Measurements from ENCODE around the gene LAIR2. TPM values are rescaled to one million over a fixed set of nuclear protein-coding genes. Genes with fewer than 3 reads are reported as not detected.

Gene LAIR2
- not detected in 2 replicates for polyA plus RNA-seq (2011; rRNA removed)
- not detected in 2 replicates for polyA plus RNA-seq (2012; cell fraction: cytosol; rRNA removed)
- not detected in 2 replicates for polyA plus RNA-seq (2012; cell fraction: nucleus; rRNA removed)
- polyA plus RNA-seq (2017; fragmentation: RNase III; extraction: RNeasy Plus Mini Kit Qiagen cat#74134 plus additional on column Dnase treatment) = not detected in 3 replicates
- polyA minus RNA-seq (2011; rRNA and poly(A)+ RNA removed) = not detected in 2 replicates

DNA sequence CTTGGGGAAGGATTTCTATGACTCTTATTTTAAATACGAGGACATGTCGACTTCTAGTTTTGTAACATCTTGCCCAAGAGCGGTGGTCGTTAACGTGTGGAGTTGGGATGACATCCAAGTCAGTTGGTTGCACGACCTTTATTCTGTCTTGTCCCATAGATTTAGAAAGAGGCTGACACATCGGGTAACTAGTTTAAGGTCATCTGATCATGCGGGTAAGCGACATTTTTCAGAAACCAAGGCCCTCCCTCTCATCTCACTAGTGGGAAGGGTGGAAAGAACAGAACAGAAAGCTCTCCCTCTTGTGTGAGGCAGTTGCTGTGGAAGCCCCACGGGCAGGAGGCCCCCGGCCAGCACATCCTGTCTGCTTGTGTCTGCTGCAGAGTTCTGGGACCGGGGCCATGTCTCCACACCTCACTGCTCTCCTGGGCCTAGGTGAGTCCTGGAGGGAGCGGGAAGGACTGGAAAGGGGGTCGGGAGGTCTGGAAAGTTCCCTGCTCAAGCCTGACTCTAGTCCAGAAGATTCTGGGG lies at the start of gene LAIR2:
TSS of gene LAIR2 (plus strand) at position 314 of the 531 bp plus-strand sequence. CDS start at position 402, 88 bp downstream.
- FAIRE-seq = no peak
- Histone ChIP-seq H3K4me1 (no peaks in the 10 kb centered on the region), H3K4me3 (no peak within 1 kb of the TSS), H3K27ac (no peak within 1 kb of the TSS), H3K4me2 (no peak within 1 kb of the TSS), H3K9me3 (0 out of 3 replicates have a peak, but pooled peaks cover 3% of the 10 kb centered on the region)
- TF ChIP-seq CHD2 (IDR thresholded peaks at IDR 0.05; ENCODE audit: low read length, partially characterized antibody) (no peak), ZFP36 (IDR thresholded peaks at IDR 0.05; ENCODE audit: borderline replicate concordance, partially characterized antibody) (no peak), SMC3 (IDR thresholded peaks at IDR 0.05) (no peak), BCL3 (IDR thresholded peaks at IDR 0.05) (no peak), FOXS1 (CRISPR knock-in tag; IDR thresholded peaks at IDR 0.05) (no peak), EP300 (IDR thresholded peaks at IDR 0.05) (no peak), EHF (CRISPR knock-in tag; IDR thresholded peaks at IDR 0.05) (no peak), ESRRA (IDR thresholded peaks at IDR 0.05; ENCODE audit: borderline replicate concordance, low read length) (no peak), GATA3 (IDR thresholded peaks at IDR 0.05; ENCODE audit: borderline replicate concordance) (no peak), SREBF2 (IDR thresholded peaks at IDR 0.05) (no peak), PHF8 (IDR thresholded peaks at IDR 0.05; ENCODE audit: borderline replicate concordance, low read depth) (no peak), RAD21 (conservative IDR thresholded peaks at IDR 0.05 in 1 of 2, IDR thresholded peaks at IDR 0.05 in 1 of 2) (no peak), POLR2A (IDR thresholded peaks at IDR 0.05; ENCODE audit: low read length) (no peak), EHMT2 (IDR thresholded peaks at IDR 0.05; ENCODE audit: low read depth) (no peak)
- TF ChIP-seq, protein P1, sequence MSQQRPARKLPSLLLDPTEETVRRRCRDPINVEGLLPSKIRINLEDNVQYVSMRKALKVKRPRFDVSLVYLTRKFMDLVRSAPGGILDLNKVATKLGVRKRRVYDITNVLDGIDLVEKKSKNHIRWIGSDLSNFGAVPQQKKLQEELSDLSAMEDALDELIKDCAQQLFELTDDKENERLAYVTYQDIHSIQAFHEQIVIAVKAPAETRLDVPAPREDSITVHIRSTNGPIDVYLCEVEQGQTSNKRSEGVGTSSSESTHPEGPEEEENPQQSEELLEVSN (IDR thresholded peaks at IDR 0.05; ENCODE audit: borderline replicate concordance, low read depth) = no peak
- TF ChIP-seq, protein P2, sequence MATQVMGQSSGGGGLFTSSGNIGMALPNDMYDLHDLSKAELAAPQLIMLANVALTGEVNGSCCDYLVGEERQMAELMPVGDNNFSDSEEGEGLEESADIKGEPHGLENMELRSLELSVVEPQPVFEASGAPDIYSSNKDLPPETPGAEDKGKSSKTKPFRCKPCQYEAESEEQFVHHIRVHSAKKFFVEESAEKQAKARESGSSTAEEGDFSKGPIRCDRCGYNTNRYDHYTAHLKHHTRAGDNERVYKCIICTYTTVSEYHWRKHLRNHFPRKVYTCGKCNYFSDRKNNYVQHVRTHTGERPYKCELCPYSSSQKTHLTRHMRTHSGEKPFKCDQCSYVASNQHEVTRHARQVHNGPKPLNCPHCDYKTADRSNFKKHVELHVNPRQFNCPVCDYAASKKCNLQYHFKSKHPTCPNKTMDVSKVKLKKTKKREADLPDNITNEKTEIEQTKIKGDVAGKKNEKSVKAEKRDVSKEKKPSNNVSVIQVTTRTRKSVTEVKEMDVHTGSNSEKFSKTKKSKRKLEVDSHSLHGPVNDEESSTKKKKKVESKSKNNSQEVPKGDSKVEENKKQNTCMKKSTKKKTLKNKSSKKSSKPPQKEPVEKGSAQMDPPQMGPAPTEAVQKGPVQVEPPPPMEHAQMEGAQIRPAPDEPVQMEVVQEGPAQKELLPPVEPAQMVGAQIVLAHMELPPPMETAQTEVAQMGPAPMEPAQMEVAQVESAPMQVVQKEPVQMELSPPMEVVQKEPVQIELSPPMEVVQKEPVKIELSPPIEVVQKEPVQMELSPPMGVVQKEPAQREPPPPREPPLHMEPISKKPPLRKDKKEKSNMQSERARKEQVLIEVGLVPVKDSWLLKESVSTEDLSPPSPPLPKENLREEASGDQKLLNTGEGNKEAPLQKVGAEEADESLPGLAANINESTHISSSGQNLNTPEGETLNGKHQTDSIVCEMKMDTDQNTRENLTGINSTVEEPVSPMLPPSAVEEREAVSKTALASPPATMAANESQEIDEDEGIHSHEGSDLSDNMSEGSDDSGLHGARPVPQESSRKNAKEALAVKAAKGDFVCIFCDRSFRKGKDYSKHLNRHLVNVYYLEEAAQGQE (IDR thresholded peaks at IDR 0.05) = no peak
- CTCF ChIA-PET = no interaction called here
- POLR2A ChIA-PET = no interaction called here
- 18% methylated on average over 12 of the region's 14 CpGs for WGBS (ENCODE audit: missing lambda C conversion rate)
- ATAC-seq = no peak
- DNase-seq (ENCODE audit: low read depth in 1 of 2, low spot score in 1 of 2) = no peak

- ATAC-seq (no peak), FAIRE-seq (no peak), DNase-seq (ENCODE audit: low read depth in 1 of 2, low spot score in 1 of 2) (no peak)
- WGBS (ENCODE audit: missing lambda C conversion rate) = 93% methylated on average over 29 of the region's 31 CpGs
- Histone ChIP-seq H3K9me3 (no peaks in the 10 kb centered on the region), H3K4me2 (no peak overlapping the region), H3K4me1 (peaks cover 14% of the 10 kb centered on the region), H3K4me3 (no peak overlapping the region), H3K27ac (no peak overlapping the region)
- TF ChIP-seq CBX8 (IDR thresholded peaks at IDR 0.05) (no peak), RARB (CRISPR knock-in tag; IDR thresholded peaks at IDR 0.05) (no peak), HOXB13 (CRISPR knock-in tag; IDR thresholded peaks at IDR 0.05; ENCODE audit: low read depth) (no peak), KDM5A (IDR thresholded peaks at IDR 0.05) (no peak), ESRRA (IDR thresholded peaks at IDR 0.05; ENCODE audit: borderline replicate concordance, low read length) (no peak), FOXS1 (CRISPR knock-in tag; IDR thresholded peaks at IDR 0.05) (no peak), SMC3 (IDR thresholded peaks at IDR 0.05) (no peak), TFCP2L1 (CRISPR knock-in tag; IDR thresholded peaks at IDR 0.05) (no peak), HES2 (IDR thresholded peaks at IDR 0.05) (no peak)
- ChIA-PET CTCF (interaction anchor here (0.8 to 4.5 kb wide), 3 partner anchors 8 to 63 kb away, joined by 4 to 29 read pairs (median 19); partner anchors contain the start of gene LENG9), POLR2A (interaction anchor here (3.4 kb wide), 1 partner anchor 9 kb away, joined by 21 read pairs; the partner anchor contains the start of gene LENG9)
Measured at GRCh38 chr19:54453921-54454780, 48.5 kb upstream of the LAIR2 start.
